H1 (cell line): ENCODE results near the gene RAP1GAP. TPM values are rescaled to one million over a fixed set of nuclear protein-coding genes. Genes with fewer than 3 reads are reported as not detected.

ENCODE experiments used
- CTBP2 ChIP-seq: IDR thresholded peaks from 2 replicates; pipeline ENCODE4 v1.7.0; 2011; ENCODE audit warnings: borderline replicate concordance, mild to moderate bottlenecking, moderate library complexity, mixed read lengths, low read length; ENCODE audit not compliant: insufficient read depth, insufficient read length
- JUN ChIP-seq: IDR thresholded peaks from 2 replicates; pipeline ENCODE4 v1.6.1; 2011; ENCODE audit warnings: low read depth, mild to moderate bottlenecking, improper control_type of control experiment, low read length
- JUND ChIP-seq: IDR thresholded peaks from 2 replicates; pipeline ENCODE4 v1.6.1; 2011; ENCODE audit warnings: mild to moderate bottlenecking, improper control_type of control experiment, low read length
- polyA plus RNA-seq, 7 experiments: library from polyadenylated mRNA; depleted of rRNA in 3 of 7; stranded (reverse) in 5 of 7; unstranded in 2 of 7; fragments of >200 nt in 5 of 7; fragments of 200-250 nt in 2 of 7; gene quantifications; 1 replicate in 5 of 7; 2 replicates in 1 of 7; 4 replicates in 1 of 7; pipeline versions ENCODE4 v1.2.1 to v1.2.3, GENCODE V29; 2011 to 2013; ENCODE audit warnings: missing spikeins in 2 of 7, mixed read lengths in 2 of 7
- total RNA-seq: library from RNA; stranded (reverse); fragmentation: NEBNext Ultra II Directional; extraction: Animal tissue kit (Norgen Biotek cat#: 25700); gene quantifications from 2 replicates; pipeline ENCODE4 v1.2.1, GENCODE V29; 2021
- TF ChIP-seq, protein P1 (sequence below): fragments of 300-600 bp; sonication (generic); IDR thresholded peaks from 2 replicates; pipeline ENCODE4 v1.7.1; 2012; ENCODE audit warnings: low read length, moderate library complexity, mild to moderate bottlenecking, inconsistent platforms; ENCODE audit not compliant: insufficient replicate concordance
- TF ChIP-seq, protein P2 (sequence below): IDR thresholded peaks from 2 replicates; pipeline ENCODE4 v1.6.1; 2012; ENCODE audit warnings: inconsistent platforms

The RAP1GAP gene
- total and polyA plus RNA-seq, 2 of the 8 experiments (the other 6 are each of a cell fraction or from before 2014, with no cell fraction given): 8.4 TPM

DNA sequence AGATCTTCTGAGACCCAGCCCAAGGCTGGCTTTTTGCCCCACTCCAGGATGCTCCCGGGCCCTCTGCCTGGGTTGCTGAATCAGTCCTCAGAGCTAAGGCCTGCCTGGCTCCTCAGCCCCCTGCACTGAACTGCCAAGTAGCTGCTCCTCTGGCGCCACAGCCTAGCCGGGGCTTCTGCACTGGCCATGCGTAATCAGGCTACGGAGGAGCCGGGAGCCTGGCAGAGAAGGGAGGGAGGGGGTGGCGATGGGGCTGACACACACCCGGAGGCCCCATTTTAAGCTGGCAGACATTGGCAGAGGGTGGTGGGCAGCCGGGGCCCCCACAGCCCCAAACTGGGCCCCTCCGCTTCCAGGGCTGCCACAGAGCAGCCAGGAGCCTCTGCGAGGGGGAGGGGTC is 121.3 kb downstream of the RAP1GAP start (continued):
- TF ChIP-seq, protein P1, sequence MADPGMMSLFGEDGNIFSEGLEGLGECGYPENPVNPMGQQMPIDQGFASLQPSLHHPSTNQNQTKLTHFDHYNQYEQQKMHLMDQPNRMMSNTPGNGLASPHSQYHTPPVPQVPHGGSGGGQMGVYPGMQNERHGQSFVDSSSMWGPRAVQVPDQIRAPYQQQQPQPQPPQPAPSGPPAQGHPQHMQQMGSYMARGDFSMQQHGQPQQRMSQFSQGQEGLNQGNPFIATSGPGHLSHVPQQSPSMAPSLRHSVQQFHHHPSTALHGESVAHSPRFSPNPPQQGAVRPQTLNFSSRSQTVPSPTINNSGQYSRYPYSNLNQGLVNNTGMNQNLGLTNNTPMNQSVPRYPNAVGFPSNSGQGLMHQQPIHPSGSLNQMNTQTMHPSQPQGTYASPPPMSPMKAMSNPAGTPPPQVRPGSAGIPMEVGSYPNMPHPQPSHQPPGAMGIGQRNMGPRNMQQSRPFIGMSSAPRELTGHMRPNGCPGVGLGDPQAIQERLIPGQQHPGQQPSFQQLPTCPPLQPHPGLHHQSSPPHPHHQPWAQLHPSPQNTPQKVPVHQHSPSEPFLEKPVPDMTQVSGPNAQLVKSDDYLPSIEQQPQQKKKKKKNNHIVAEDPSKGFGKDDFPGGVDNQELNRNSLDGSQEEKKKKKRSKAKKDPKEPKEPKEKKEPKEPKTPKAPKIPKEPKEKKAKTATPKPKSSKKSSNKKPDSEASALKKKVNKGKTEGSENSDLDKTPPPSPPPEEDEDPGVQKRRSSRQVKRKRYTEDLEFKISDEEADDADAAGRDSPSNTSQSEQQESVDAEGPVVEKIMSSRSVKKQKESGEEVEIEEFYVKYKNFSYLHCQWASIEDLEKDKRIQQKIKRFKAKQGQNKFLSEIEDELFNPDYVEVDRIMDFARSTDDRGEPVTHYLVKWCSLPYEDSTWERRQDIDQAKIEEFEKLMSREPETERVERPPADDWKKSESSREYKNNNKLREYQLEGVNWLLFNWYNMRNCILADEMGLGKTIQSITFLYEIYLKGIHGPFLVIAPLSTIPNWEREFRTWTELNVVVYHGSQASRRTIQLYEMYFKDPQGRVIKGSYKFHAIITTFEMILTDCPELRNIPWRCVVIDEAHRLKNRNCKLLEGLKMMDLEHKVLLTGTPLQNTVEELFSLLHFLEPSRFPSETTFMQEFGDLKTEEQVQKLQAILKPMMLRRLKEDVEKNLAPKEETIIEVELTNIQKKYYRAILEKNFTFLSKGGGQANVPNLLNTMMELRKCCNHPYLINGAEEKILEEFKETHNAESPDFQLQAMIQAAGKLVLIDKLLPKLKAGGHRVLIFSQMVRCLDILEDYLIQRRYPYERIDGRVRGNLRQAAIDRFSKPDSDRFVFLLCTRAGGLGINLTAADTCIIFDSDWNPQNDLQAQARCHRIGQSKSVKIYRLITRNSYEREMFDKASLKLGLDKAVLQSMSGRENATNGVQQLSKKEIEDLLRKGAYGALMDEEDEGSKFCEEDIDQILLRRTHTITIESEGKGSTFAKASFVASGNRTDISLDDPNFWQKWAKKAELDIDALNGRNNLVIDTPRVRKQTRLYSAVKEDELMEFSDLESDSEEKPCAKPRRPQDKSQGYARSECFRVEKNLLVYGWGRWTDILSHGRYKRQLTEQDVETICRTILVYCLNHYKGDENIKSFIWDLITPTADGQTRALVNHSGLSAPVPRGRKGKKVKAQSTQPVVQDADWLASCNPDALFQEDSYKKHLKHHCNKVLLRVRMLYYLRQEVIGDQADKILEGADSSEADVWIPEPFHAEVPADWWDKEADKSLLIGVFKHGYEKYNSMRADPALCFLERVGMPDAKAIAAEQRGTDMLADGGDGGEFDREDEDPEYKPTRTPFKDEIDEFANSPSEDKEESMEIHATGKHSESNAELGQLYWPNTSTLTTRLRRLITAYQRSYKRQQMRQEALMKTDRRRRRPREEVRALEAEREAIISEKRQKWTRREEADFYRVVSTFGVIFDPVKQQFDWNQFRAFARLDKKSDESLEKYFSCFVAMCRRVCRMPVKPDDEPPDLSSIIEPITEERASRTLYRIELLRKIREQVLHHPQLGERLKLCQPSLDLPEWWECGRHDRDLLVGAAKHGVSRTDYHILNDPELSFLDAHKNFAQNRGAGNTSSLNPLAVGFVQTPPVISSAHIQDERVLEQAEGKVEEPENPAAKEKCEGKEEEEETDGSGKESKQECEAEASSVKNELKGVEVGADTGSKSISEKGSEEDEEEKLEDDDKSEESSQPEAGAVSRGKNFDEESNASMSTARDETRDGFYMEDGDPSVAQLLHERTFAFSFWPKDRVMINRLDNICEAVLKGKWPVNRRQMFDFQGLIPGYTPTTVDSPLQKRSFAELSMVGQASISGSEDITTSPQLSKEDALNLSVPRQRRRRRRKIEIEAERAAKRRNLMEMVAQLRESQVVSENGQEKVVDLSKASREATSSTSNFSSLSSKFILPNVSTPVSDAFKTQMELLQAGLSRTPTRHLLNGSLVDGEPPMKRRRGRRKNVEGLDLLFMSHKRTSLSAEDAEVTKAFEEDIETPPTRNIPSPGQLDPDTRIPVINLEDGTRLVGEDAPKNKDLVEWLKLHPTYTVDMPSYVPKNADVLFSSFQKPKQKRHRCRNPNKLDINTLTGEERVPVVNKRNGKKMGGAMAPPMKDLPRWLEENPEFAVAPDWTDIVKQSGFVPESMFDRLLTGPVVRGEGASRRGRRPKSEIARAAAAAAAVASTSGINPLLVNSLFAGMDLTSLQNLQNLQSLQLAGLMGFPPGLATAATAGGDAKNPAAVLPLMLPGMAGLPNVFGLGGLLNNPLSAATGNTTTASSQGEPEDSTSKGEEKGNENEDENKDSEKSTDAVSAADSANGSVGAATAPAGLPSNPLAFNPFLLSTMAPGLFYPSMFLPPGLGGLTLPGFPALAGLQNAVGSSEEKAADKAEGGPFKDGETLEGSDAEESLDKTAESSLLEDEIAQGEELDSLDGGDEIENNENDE: no peak
- TF ChIP-seq CTBP2 (no peak), JUND (no peak), JUN (no peak)
- TF ChIP-seq, protein P2, sequence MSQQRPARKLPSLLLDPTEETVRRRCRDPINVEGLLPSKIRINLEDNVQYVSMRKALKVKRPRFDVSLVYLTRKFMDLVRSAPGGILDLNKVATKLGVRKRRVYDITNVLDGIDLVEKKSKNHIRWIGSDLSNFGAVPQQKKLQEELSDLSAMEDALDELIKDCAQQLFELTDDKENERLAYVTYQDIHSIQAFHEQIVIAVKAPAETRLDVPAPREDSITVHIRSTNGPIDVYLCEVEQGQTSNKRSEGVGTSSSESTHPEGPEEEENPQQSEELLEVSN: no peak
